CD4-positive, CD25-positive, alpha-beta regulatory T cell (primary cell): ENCODE measurements around the gene WASHC3. TPM values are rescaled to one million over a fixed set of nuclear protein-coding genes. Genes with fewer than 3 reads are reported as not detected.
"Not testable (repeated sequence)": the region's sequence is repeated elsewhere in the genome, so short reads cannot be mapped to it uniquely, and the experiment has no call there.

Experiments used
- ATAC-seq, 2 donors: fragments of 150-1000 bp; cut with Tn5 transposase; one replicate each; pipeline ENCODE4 v1.10.0; 2021; ENCODE audit warnings: low read depth in 2 of 2, moderate number of reproducible peaks in 2 of 2, moderate library complexity in 1 of 2
- DNase-seq, 3 donors: peaks; one replicate each; pipeline versions ENCODE4 v3.0.0 to v3.0.0-alpha.2; 2012 to 2022; ENCODE audit warnings: mixed read lengths in 1 of 3
- H3K27ac ChIP-seq: one replicate; pipeline ENCODE4 v1.7.0; 2013; ENCODE audit warnings: mild to moderate bottlenecking, low read length; ENCODE audit not compliant: insufficient read depth, poor library complexity, severe bottlenecking
- H3K27me3 ChIP-seq: one replicate; pipeline ENCODE4 v1.7.0; 2013; ENCODE audit warnings: low read length; ENCODE audit not compliant: control insufficient read depth, insufficient read depth
- H3K36me3 ChIP-seq: one replicate; pipeline ENCODE4 v1.7.0; 2013; ENCODE audit warnings: mild to moderate bottlenecking, low read length, moderate library complexity; ENCODE audit not compliant: control insufficient read depth, insufficient read depth
- H3K4me1 ChIP-seq: 2 replicates; pipeline ENCODE4 v1.7.0; 2013; ENCODE audit warnings: mild to moderate bottlenecking, low read length; ENCODE audit not compliant: insufficient read depth, control insufficient read depth, poor library complexity, severe bottlenecking
- H3K4me3 ChIP-seq: one replicate; pipeline ENCODE4 v1.7.0; 2013; ENCODE audit warnings: low read depth, mild to moderate bottlenecking, low read length, moderate library complexity
- H3K9me3 ChIP-seq, 2 experiments: 1 replicate in 1 of 2; 2 replicates in 1 of 2; pipeline ENCODE4 v1.7.0; 2013; ENCODE audit warnings: low read length in 2 of 2, mild to moderate bottlenecking in 1 of 2, moderate library complexity in 1 of 2; ENCODE audit not compliant: control insufficient read depth in 2 of 2
- H3K27ac Mint-ChIP-seq, 3 donors: one replicate each; pipeline ENCODE4 v1.8.0; 2020 to 2022; ENCODE audit warnings: mild to moderate bottlenecking in 3 of 3, mixed read lengths in 3 of 3, moderate library complexity in 2 of 3
- H3K27me3 Mint-ChIP-seq: one replicate; pipeline ENCODE4 v1.8.0; 2022; ENCODE audit warnings: mild to moderate bottlenecking, mixed read lengths
- H3K36me3 Mint-ChIP-seq: one replicate; pipeline ENCODE4 v1.8.0; 2020; ENCODE audit warnings: mixed read lengths
- H3K4me1 Mint-ChIP-seq, 4 donors: one replicate each; pipeline ENCODE4 v1.8.0; 2020 to 2022; ENCODE audit warnings: mixed read lengths in 4 of 4, mild to moderate bottlenecking in 1 of 4
- H3K4me3 Mint-ChIP-seq, 4 donors: one replicate each; pipeline ENCODE4 v1.8.0; 2020 to 2022; ENCODE audit warnings: mild to moderate bottlenecking in 4 of 4, mixed read lengths in 4 of 4, moderate library complexity in 3 of 4
- H3K9me3 Mint-ChIP-seq, 7 donors: one replicate each; pipeline ENCODE4 v1.8.0; 2020 to 2022; ENCODE audit warnings: mixed read lengths in 7 of 7, mild to moderate bottlenecking in 3 of 7, moderate library complexity in 2 of 7
- polyA plus RNA-seq, 4 donors: library from polyadenylated mRNA; unstranded; fragments of 300-500 nt; fragmentation: Illumina TruSeq; gene quantifications; one replicate each; pipeline ENCODE4 v1.2.3, GENCODE V29; 2021
- total RNA-seq: library from RNA; stranded (reverse); gene quantifications from one replicate; pipeline ENCODE4 v1.2.3, GENCODE V29; 2022

WASHC3 gene
- total and polyA plus RNA-seq, 5 donors from 2014 or later = 50.7 to 168 (median 140) TPM

DNA sequence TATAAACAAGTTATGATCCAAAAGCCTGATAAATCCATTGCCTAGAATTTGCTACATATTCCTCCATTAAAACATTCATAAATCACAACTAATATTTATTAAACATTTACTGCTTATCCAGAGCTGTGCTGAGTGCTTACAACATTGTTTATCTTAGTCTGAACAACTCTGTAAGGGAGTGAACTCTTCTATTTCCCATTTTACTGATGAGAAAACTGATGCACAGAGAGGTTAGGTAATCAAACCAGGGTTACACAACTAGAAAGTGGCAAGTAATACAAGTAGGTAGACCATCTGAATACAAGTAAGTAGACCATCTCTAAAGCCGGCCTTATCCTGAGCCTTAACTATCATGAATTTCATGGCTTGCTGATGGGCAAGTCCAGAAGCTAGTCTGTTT is 39.5 kb downstream of the WASHC3 start:
- no peaks in the 10 kb centered on the region for H3K9me3 Mint-ChIP-seq
- Histone ChIP-seq H3K4me3 (no peak overlapping the region), H3K4me1 (no peaks in the 10 kb centered on the region), H3K27me3 (no peaks in the 10 kb centered on the region), H3K9me3 (no peaks in the 10 kb centered on the region), H3K27ac (no peak overlapping the region), H3K36me3 (peaks cover 68% of the 10 kb centered on the region)
- ATAC-seq = no peak
- H3K27ac Mint-ChIP-seq = no peak overlapping the region
- H3K36me3 Mint-ChIP-seq = peaks cover 41% of the 10 kb centered on the region
- DNase-seq = no peak
- H3K4me3 Mint-ChIP-seq = no peak overlapping the region
- H3K4me1 Mint-ChIP-seq = peaks cover 0 to 20% (median 11%) of the 10 kb centered on the region in 4 donors
- H3K27me3 Mint-ChIP-seq = no peaks in the 10 kb centered on the region

GRCh38 chr12:102021540-102022246 is 40.1 kb downstream of the WASHC3 start:
- Mint-ChIP-seq H3K36me3 (peaks cover 45% of the 10 kb centered on the region), H3K4me3 (no peak overlapping the region), H3K9me3 (no peaks in the 10 kb centered on the region), H3K4me1 (peaks cover 0 to 19% (median 12%) of the 10 kb centered on the region in 4 donors), H3K27me3 (no peaks in the 10 kb centered on the region), H3K27ac (peak overlapping the region in 2 of 3 donors; percentile 16 to 38)
- ATAC-seq (no peak), DNase-seq (no peak)
- Histone ChIP-seq H3K4me1 (no peaks in the 10 kb centered on the region), H3K27ac (no peak overlapping the region), H3K9me3 (no peaks in the 10 kb centered on the region), H3K27me3 (no peaks in the 10 kb centered on the region), H3K36me3 (peaks cover 74% of the 10 kb centered on the region), H3K4me3 (no peak overlapping the region)

DNA sequence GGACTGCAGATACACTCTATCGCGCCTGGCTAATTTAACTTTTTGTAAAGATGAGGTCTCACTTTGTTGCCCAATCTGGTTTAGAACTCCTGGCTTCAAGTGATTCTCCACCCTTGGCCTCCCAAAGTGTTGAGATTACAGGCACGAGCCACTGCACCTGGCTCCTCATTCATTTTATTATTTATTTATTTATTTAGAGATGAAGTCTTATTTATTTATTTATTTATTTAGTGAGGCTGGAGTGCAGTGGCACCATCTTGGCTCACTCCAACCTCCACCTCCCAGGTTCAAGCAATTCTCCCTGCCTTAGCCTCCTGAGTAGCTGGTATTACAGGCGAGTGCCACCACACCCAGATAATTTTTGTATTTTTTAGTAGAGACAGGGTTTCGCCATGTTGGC is 43.2 kb downstream of the WASHC3 start:
- Mint-ChIP-seq H3K36me3 (peaks cover 38% of the 10 kb centered on the region), H3K27ac (peak overlapping the region in 1 of 3 donors; percentile 15), H3K4me1 (peaks cover 0 to 10% (median 5%) of the 10 kb centered on the region in 4 donors)
- not testable (repeated sequence) for H3K4me3 Mint-ChIP-seq, H3K9me3 ChIP-seq, H3K4me1 ChIP-seq, H3K9me3 Mint-ChIP-seq, H3K27me3 ChIP-seq, H3K27ac ChIP-seq, H3K27me3 Mint-ChIP-seq, DNase-seq, ATAC-seq, H3K4me3 ChIP-seq
- H3K36me3 ChIP-seq = peaks cover 62% of the 10 kb centered on the region

DNA sequence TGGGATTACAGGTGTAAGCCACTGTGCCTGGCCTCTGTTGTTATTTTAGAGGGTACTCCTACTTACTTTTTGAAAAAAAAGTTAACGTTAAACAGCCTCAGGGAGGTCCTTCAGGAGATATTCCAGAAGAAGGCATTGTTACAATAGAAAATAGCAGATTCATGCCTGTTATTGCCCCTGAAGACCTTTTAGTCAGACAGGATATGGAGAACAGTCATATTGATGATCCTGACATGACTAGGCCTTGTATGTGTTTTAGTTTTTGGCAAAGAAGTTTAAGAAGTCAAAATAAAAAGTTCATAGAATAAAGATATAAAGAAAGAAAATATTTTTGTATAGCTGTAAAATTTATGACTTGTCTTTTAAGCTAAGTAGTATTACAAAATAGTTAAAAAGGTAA is 45.3 kb downstream of the WASHC3 start:
- DNase-seq (peak in 1 of 3 donors; percentile 42), ATAC-seq (no peak)
- no peak overlapping the region for H3K4me3 ChIP-seq
- no peaks in the 10 kb centered on the region for H3K9me3 ChIP-seq
- Mint-ChIP-seq H3K4me1 (peaks cover 0 to 7% (median 3%) of the 10 kb centered on the region in 4 donors), H3K4me3 (no peak overlapping the region), H3K9me3 (no peaks in the 10 kb centered on the region), H3K36me3 (peaks cover 53% of the 10 kb centered on the region), H3K27me3 (no peaks in the 10 kb centered on the region), H3K27ac (no peak overlapping the region)
- H3K27ac ChIP-seq = no peak overlapping the region
- H3K27me3 ChIP-seq = no peaks in the 10 kb centered on the region
- peaks cover 67% of the 10 kb centered on the region for H3K36me3 ChIP-seq
- H3K4me1 ChIP-seq = no peaks in the 10 kb centered on the region

- peak; percentile 37 to 64 for ATAC-seq
- Histone ChIP-seq H3K4me3 (no peak overlapping the region), H3K4me1 (no peaks in the 10 kb centered on the region), H3K9me3 (no peaks in the 10 kb centered on the region), H3K27me3 (no peaks in the 10 kb centered on the region), H3K36me3 (peaks cover 32% of the 10 kb centered on the region), H3K27ac (no peak overlapping the region)
- peak in 1 of 3 donors; percentile 7 for DNase-seq
- H3K36me3 Mint-ChIP-seq = peaks cover 31% of the 10 kb centered on the region
- no peaks in the 10 kb centered on the region for H3K9me3 Mint-ChIP-seq
- no peak overlapping the region for H3K4me3 Mint-ChIP-seq
- no peaks in the 10 kb centered on the region for H3K27me3 Mint-ChIP-seq
- H3K4me1 Mint-ChIP-seq = peaks cover 0 to 5% (median 0%) of the 10 kb centered on the region in 4 donors
- H3K27ac Mint-ChIP-seq = peak overlapping the region in 1 of 3 donors; percentile 92
Observed at GRCh38 chr12:102010265-102010994, 51.4 kb downstream of the WASHC3 start.

DNA sequence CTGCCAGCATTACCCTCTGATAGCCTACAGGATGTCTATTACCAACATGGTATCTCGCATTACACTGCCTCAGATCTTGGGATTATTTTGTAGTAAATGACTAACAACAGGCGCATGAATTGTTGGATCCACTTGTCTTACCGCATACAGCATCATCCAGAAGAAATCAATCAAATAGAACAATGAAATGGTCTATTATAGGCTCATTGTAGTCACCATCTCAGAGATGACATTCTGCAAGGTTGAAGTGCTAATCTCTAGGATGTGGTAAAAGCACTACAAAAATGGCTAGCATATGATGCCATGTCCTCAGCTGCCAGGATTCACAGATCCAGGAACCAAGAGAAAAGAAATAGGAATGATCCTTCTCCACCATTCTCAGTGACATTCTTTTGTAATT is 52.0 kb downstream of the WASHC3 start:
- H3K36me3 Mint-ChIP-seq = peaks cover 29% of the 10 kb centered on the region
- no peak overlapping the region for H3K27ac Mint-ChIP-seq
- Histone ChIP-seq H3K9me3 (no peaks in the 10 kb centered on the region), H3K4me1 (no peaks in the 10 kb centered on the region), H3K27me3 (no peaks in the 10 kb centered on the region), H3K4me3 (no peak overlapping the region), H3K27ac (no peak overlapping the region), H3K36me3 (peaks cover 27% of the 10 kb centered on the region)
- H3K4me3 Mint-ChIP-seq = no peak overlapping the region
- H3K27me3 Mint-ChIP-seq = no peaks in the 10 kb centered on the region
- no peaks in the 10 kb centered on the region for H3K9me3 Mint-ChIP-seq
- H3K4me1 Mint-ChIP-seq = peaks cover 0 to 5% (median 0%) of the 10 kb centered on the region in 4 donors
- ATAC-seq (no peak), DNase-seq (no peak)

DNA sequence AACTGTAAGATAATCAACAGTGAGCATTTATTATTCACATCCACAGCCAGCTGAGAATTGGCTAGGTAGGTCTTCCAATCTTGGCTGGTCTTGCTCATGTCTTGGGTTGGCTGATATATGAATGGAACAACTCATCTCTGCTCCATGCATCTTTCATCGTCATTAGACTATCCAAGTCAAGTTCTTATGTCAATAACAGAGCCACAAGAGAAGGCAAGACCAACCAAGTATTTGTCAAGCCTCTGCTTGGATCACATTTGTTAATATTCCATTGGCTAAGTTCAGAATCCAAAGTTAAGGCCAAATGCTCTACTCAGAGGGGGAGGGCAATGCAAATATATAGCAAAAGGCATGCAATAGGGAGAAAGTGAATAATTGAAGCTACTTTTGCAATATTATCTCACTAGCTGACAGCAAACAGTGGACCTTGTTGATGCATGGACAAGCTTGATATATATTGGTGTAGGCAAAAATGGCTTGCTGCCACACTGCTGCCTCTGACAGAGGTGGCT is 53.1 kb downstream of the WASHC3 start:
- H3K27ac ChIP-seq = no peak overlapping the region
- peaks cover 28% of the 10 kb centered on the region for H3K36me3 Mint-ChIP-seq
- H3K27me3 ChIP-seq = no peaks in the 10 kb centered on the region
- H3K4me3 Mint-ChIP-seq = no peak overlapping the region
- H3K36me3 ChIP-seq = peaks cover 27% of the 10 kb centered on the region
- ATAC-seq = no peak
- DNase-seq = no peak
- H3K4me1 ChIP-seq = no peaks in the 10 kb centered on the region
- H3K4me1 Mint-ChIP-seq = peaks cover 0 to 5% (median 0%) of the 10 kb centered on the region in 4 donors
- H3K4me3 ChIP-seq = no peak overlapping the region
- no peak overlapping the region for H3K27ac Mint-ChIP-seq
- no peaks in the 10 kb centered on the region for H3K9me3 ChIP-seq
- no peaks in the 10 kb centered on the region for H3K27me3 Mint-ChIP-seq
- no peaks in the 10 kb centered on the region for H3K9me3 Mint-ChIP-seq
